CD4-positive, alpha-beta memory T cell (primary cell): Measurements from ENCODE around the gene KCNJ18. TPM values are rescaled to one million over a fixed set of nuclear protein-coding genes. Genes with fewer than 3 reads are reported as not detected.
"Not testable (repeated sequence)": the region's sequence is repeated elsewhere in the genome, so short reads cannot be mapped to it uniquely, and the experiment has no call there.

ENCODE experiments used
- CTCF ChIA-PET: fragments of 350-600 bp; sonication (Branson Sonifier 250); formaldehyde crosslinking; loops from one replicate; lab custom pipeline; 2021; ENCODE audit warnings: inconsistent platforms; ENCODE audit not compliant: partially characterized antibody; lab: Charles Lee
- POLR2A ChIA-PET: fragments of 350-600 bp; sonication (Branson Sonifier 250); formaldehyde crosslinking; loops from one replicate; lab custom pipeline; 2021; ENCODE audit not compliant: partially characterized antibody; lab: Charles Lee
- DNase-seq, 5 donors: peaks; one replicate each; pipeline versions ENCODE4 v3.0.0 to v3.0.0-alpha.2; 2020 to 2022; ENCODE audit warnings: mixed read lengths in 1 of 5
- H3K27ac ChIP-seq: one replicate; pipeline ENCODE4 v1.7.0; 2013; ENCODE audit warnings: low read depth, low read length
- H3K27me3 ChIP-seq: 2 replicates; pipeline ENCODE4 v1.7.0; 2013; ENCODE audit warnings: mild to moderate bottlenecking, low read length, moderate library complexity; ENCODE audit not compliant: insufficient read depth
- H3K36me3 ChIP-seq: 2 replicates; pipeline ENCODE4 v1.7.0; 2013; ENCODE audit warnings: mild to moderate bottlenecking, low read length, moderate library complexity; ENCODE audit not compliant: insufficient read depth
- H3K4me1 ChIP-seq: 2 replicates; pipeline ENCODE4 v1.7.0; 2013; ENCODE audit warnings: mild to moderate bottlenecking, low read length, moderate library complexity; ENCODE audit not compliant: insufficient read depth
- H3K4me3 ChIP-seq, 2 donors: one replicate each; pipeline ENCODE4 v1.7.0; 2013; ENCODE audit warnings: low read length in 2 of 2, mild to moderate bottlenecking in 1 of 2
- H3K9me3 ChIP-seq, 2 donors: one replicate each; pipeline ENCODE4 v1.7.0; 2013; ENCODE audit warnings: low read length in 2 of 2, control low read depth in 1 of 2; ENCODE audit not compliant: control insufficient read depth in 1 of 2
- H3K27ac Mint-ChIP-seq, 7 donors: one replicate each; pipeline ENCODE4 v1.8.0; 2020 to 2021; ENCODE audit warnings: mixed read lengths in 7 of 7, mild to moderate bottlenecking in 6 of 7, inconsistent platforms in 3 of 7, moderate library complexity in 3 of 7
- H3K27me3 Mint-ChIP-seq, 2 donors: one replicate each; pipeline ENCODE4 v1.8.0; 2020 to 2021; ENCODE audit warnings: mixed read lengths in 2 of 2
- H3K36me3 Mint-ChIP-seq, 2 donors: one replicate each; pipeline ENCODE4 v1.8.0; 2020 to 2021; ENCODE audit warnings: mixed read lengths in 2 of 2, inconsistent platforms in 1 of 2, mild to moderate bottlenecking in 1 of 2
- H3K4me1 Mint-ChIP-seq, 4 donors: one replicate each; pipeline ENCODE4 v1.8.0; 2020 to 2021; ENCODE audit warnings: mixed read lengths in 4 of 4, mild to moderate bottlenecking in 1 of 4
- H3K4me3 Mint-ChIP-seq, 8 donors: one replicate each; pipeline ENCODE4 v1.8.0; 2020 to 2021; ENCODE audit warnings: mixed read lengths in 8 of 8, mild to moderate bottlenecking in 7 of 8, moderate library complexity in 6 of 8, inconsistent platforms in 3 of 8
- H3K9me3 Mint-ChIP-seq, 8 donors: one replicate each; pipeline ENCODE4 v1.8.0; 2020 to 2021; ENCODE audit warnings: mixed read lengths in 8 of 8, mild to moderate bottlenecking in 5 of 8, inconsistent platforms in 3 of 8, moderate library complexity in 1 of 8
- intact Hi-C: fragments of 100-400 bp; cut with micrococcal nuclease; formaldehyde crosslinking; loops from one replicate; pipeline ENCODE4 v1.15.1; 2023
- polyA plus RNA-seq, 2 donors: library from polyadenylated mRNA; unstranded; fragments of 300-500 nt; fragmentation: Illumina TruSeq; gene quantifications; one replicate each; pipeline ENCODE4 v1.2.3, GENCODE V29; 2021
- total RNA-seq, 2 experiments: library from RNA; stranded (reverse); gene quantifications; one replicate each; pipeline ENCODE4 v1.2.3, GENCODE V29; 2021

The KCNJ18 gene
- total and polyA plus RNA-seq, 4 experiments from 2014 or later, result not detected

GRCh38 chr17:21661455-21661854 is 30.9 kb upstream of the KCNJ18 start:
- POLR2A ChIA-PET, H3K27ac Mint-ChIP-seq, H3K4me1 Mint-ChIP-seq, intact Hi-C loops, H3K4me1 ChIP-seq, H3K4me3 Mint-ChIP-seq, H3K27me3 Mint-ChIP-seq, H3K4me3 ChIP-seq, H3K27me3 ChIP-seq, H3K36me3 Mint-ChIP-seq, CTCF ChIA-PET, H3K27ac ChIP-seq, H3K9me3 ChIP-seq, DNase-seq, H3K36me3 ChIP-seq: not testable (repeated sequence)
- peaks cover 5 to 20% (median 10%) of the 10 kb centered on the region in 8 donors for H3K9me3 Mint-ChIP-seq

GRCh38 chr17:21663166-21663565 is 29.2 kb upstream of the KCNJ18 start:
- H3K36me3 Mint-ChIP-seq, H3K4me3 Mint-ChIP-seq, H3K4me1 Mint-ChIP-seq, H3K9me3 ChIP-seq, H3K27me3 ChIP-seq, H3K4me3 ChIP-seq, CTCF ChIA-PET, DNase-seq, POLR2A ChIA-PET, H3K4me1 ChIP-seq, H3K36me3 ChIP-seq, intact Hi-C loops, H3K27ac Mint-ChIP-seq, H3K27me3 Mint-ChIP-seq, H3K27ac ChIP-seq: not testable (repeated sequence)
- H3K9me3 Mint-ChIP-seq, result peaks cover 5 to 25% (median 16%) of the 10 kb centered on the region in 8 donors

DNA sequence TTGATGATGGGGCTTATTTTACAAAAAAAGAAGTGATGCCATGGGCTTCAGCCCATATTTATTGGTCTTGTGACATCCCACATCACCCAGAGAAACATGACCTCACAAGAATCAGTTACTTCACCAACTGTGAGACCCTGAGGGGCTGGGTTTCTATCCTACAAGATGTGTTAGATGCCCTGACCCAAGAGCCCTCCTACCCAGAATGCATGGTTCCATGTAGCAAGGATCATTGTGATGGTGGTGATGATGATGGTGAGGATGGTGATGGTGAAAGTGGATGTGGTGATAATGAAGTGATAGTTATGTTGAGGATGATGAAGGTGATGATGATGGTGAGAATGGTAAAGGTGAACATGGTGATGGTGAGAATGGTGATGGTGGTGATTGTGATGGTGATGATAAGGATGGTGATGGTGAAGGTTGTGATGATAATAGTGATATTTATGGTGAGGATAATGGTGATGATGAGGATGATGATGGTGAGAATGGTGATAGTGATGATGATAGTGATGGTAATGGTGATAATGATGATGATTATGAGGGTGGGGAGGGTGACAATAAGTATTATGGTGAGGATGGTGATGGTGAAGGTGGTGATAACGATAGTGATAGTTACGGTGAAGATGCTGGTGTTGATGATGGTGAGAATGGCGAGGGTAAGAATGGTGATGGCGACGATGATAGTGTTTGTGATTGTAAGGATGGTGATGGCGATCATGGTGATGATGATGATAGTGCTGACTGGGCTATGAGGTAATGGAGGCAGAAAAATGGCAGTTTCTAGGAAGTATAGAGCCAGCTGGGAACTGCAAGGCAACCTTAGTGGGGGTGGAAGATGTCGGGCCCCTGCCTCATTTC is 28.5 kb upstream of the KCNJ18 start:
- DNase-seq, H3K4me1 ChIP-seq, H3K27me3 ChIP-seq, CTCF ChIA-PET, H3K4me1 Mint-ChIP-seq, H3K9me3 ChIP-seq, H3K27ac ChIP-seq, H3K4me3 Mint-ChIP-seq, H3K36me3 Mint-ChIP-seq, H3K27me3 Mint-ChIP-seq, H3K36me3 ChIP-seq, POLR2A ChIA-PET, intact Hi-C loops, H3K4me3 ChIP-seq, H3K27ac Mint-ChIP-seq: not testable (repeated sequence)
- peaks cover 5 to 25% (median 16%) of the 10 kb centered on the region in 8 donors for H3K9me3 Mint-ChIP-seq

DNA sequence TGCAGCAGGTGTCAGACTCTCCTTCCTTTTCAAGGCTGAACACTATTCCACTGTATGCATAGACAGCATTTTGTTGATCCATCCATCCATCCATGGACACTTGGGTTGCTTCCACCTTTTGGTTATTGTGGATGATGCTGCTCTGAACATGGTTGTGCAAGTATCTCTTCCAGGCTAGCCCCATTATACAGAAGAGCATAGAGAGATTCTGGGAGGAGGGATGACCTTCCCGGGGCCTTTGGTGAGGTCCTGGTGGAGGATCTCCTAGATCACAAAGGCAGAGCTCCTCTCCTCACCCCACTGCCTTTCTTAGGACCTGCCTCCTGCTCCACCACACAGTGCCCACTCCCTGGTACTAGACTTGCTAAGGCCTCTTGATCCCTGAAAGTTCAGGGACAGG is 27.2 kb upstream of the KCNJ18 start:
- CTCF ChIA-PET, H3K4me1 ChIP-seq, intact Hi-C loops, H3K4me3 Mint-ChIP-seq, H3K27me3 Mint-ChIP-seq, DNase-seq, H3K27ac Mint-ChIP-seq, H3K9me3 ChIP-seq, H3K27me3 ChIP-seq, H3K27ac ChIP-seq, H3K36me3 Mint-ChIP-seq, POLR2A ChIA-PET, H3K36me3 ChIP-seq, H3K4me1 Mint-ChIP-seq, H3K4me3 ChIP-seq: not testable (repeated sequence)
- peaks cover 5 to 23% (median 16%) of the 10 kb centered on the region in 8 donors for H3K9me3 Mint-ChIP-seq

DNA sequence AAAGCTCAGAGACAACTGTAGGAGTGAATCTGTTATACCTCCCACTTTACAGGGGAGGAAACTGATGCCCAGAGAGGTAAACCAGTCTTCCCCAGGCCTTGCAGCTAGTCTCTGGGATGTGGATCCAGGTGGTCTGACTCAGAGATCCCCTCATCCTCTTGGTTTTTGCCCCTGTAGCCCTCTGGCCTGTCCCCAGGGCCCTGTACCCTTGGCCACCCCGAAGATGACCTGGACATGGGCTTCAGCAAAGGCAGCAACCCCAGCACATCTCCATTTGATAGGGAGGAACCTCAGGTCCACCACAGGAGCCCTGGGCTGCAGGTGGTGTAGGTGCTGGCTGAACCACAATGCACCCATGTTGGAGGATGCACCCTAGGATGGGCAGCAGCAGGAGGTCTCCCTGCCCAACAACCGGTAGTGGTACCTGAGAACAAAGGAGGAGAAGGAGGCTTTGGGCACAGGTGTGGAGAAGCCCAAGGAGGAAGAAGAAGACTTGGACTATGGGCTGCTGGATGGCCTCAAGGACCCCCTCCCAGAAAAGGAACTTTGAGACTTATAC is 26.3 kb upstream of the KCNJ18 start:
- peaks cover 5 to 23% (median 16%) of the 10 kb centered on the region in 8 donors for H3K9me3 Mint-ChIP-seq
- peak in 1 of 5 donors; percentile 32 for DNase-seq
- H3K36me3 ChIP-seq, H3K27ac Mint-ChIP-seq, H3K4me1 Mint-ChIP-seq, POLR2A ChIA-PET, H3K27me3 ChIP-seq, H3K4me3 ChIP-seq, H3K27me3 Mint-ChIP-seq, H3K36me3 Mint-ChIP-seq, CTCF ChIA-PET, H3K4me1 ChIP-seq, H3K9me3 ChIP-seq, H3K27ac ChIP-seq, intact Hi-C loops, H3K4me3 Mint-ChIP-seq: not testable (repeated sequence)

- H3K9me3 ChIP-seq, H3K4me3 ChIP-seq, CTCF ChIA-PET, H3K27me3 Mint-ChIP-seq, H3K27ac Mint-ChIP-seq, H3K36me3 ChIP-seq, H3K4me1 ChIP-seq, H3K36me3 Mint-ChIP-seq, POLR2A ChIA-PET, H3K27me3 ChIP-seq, H3K4me3 Mint-ChIP-seq, intact Hi-C loops, H3K4me1 Mint-ChIP-seq, H3K27ac ChIP-seq: not testable (repeated sequence)
- peak in 1 of 5 donors; percentile 33 for DNase-seq
- H3K9me3 Mint-ChIP-seq, result peaks cover 5 to 23% (median 15%) of the 10 kb centered on the region in 8 donors
These were observed 25.5 kb upstream of the KCNJ18 start for GRCh38 chr17:21666711-21667412.

GRCh38 chr17:21667413-21668117 is 24.8 kb upstream of the KCNJ18 start:
- intact Hi-C loops, H3K36me3 Mint-ChIP-seq, H3K27me3 Mint-ChIP-seq, H3K36me3 ChIP-seq, H3K27me3 ChIP-seq, H3K27ac ChIP-seq, H3K4me1 Mint-ChIP-seq, CTCF ChIA-PET, H3K9me3 ChIP-seq, H3K4me3 Mint-ChIP-seq, H3K27ac Mint-ChIP-seq, H3K4me1 ChIP-seq, H3K4me3 ChIP-seq, DNase-seq, POLR2A ChIA-PET: not testable (repeated sequence)
- H3K9me3 Mint-ChIP-seq, result peaks cover 5 to 20% (median 15%) of the 10 kb centered on the region in 8 donors
